ENCODE results near the gene NOS2.

GRCh38 chr17:27759528-27759927 is 40.8 kb downstream of the NOS2 start:
- TF ChIP-seq POLR2A (IDR thresholded peaks at IDR 0.05): no peak
- TF ChIP-seq, protein P1, sequence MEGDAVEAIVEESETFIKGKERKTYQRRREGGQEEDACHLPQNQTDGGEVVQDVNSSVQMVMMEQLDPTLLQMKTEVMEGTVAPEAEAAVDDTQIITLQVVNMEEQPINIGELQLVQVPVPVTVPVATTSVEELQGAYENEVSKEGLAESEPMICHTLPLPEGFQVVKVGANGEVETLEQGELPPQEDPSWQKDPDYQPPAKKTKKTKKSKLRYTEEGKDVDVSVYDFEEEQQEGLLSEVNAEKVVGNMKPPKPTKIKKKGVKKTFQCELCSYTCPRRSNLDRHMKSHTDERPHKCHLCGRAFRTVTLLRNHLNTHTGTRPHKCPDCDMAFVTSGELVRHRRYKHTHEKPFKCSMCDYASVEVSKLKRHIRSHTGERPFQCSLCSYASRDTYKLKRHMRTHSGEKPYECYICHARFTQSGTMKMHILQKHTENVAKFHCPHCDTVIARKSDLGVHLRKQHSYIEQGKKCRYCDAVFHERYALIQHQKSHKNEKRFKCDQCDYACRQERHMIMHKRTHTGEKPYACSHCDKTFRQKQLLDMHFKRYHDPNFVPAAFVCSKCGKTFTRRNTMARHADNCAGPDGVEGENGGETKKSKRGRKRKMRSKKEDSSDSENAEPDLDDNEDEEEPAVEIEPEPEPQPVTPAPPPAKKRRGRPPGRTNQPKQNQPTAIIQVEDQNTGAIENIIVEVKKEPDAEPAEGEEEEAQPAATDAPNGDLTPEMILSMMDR (IDR thresholded peaks at IDR 0.05): no peak
- no peak for TF ChIP-seq EP300 (IDR thresholded peaks at IDR 0.05)
- TF ChIP-seq POLR2AphosphoS5 (IDR thresholded peaks at IDR 0.05): no peak

All from gastroesophageal sphincter (tissue), 3 donors.